Psoas muscle (tissue), 8 donors: ENCODE results near the gene SPDYE4. TPM values are rescaled to one million over a fixed set of nuclear protein-coding genes. Genes with fewer than 3 reads are reported as not detected.

Experiments used
- ATAC-seq, 4 donors: fragments of 200-7000 bp; cut with Tn5 transposase; one replicate each; pipeline ENCODE4 v1.9.1; 2020; ENCODE audit warnings: moderate library complexity in 3 of 4, mild to moderate bottlenecking in 2 of 4
- DNase-seq, 2 donors: peaks; one replicate each; pipeline ENCODE4 v3.0.0-alpha.2; 2020
- H3K27ac ChIP-seq: fragments of 200-600 bp; one replicate; pipeline ENCODE4 v1.8.0; 2022
- H3K27me3 ChIP-seq, 3 donors: fragments of 200-600 bp in 1 of 3; one replicate each; pipeline versions ENCODE4 v1.6.1 to v1.8.0; 2013 to 2022; ENCODE audit warnings: low read length in 2 of 3, mild to moderate bottlenecking in 2 of 3, moderate library complexity in 1 of 3; ENCODE audit not compliant: insufficient read depth in 3 of 3
- H3K36me3 ChIP-seq, 2 donors: fragments of 200-600 bp in 1 of 2; one replicate each; pipeline versions ENCODE4 v1.6.1 to v1.8.0; 2013 to 2022; ENCODE audit warnings: low read depth in 1 of 2, mild to moderate bottlenecking in 1 of 2, moderate library complexity in 1 of 2; ENCODE audit not compliant: insufficient read depth in 1 of 2
- H3K4me1 ChIP-seq: fragments of 200-600 bp; one replicate; pipeline ENCODE4 v1.8.0; 2022
- H3K4me3 ChIP-seq: fragments of 200-600 bp; one replicate; pipeline ENCODE4 v1.8.0; 2022; ENCODE audit warnings: mild to moderate bottlenecking
- H3K9me3 ChIP-seq: fragments of 200-600 bp; one replicate; pipeline ENCODE4 v1.8.0; 2022
- WGBS, 3 donors: extraction: QIAGEN DNeasy Blood & Tissue Kit; methylation state at CpG; one replicate each; pipeline versions ENCODE4 v1.1.6 to v1.1.7; 2013; 5-methylcytosine and 5-hydroxymethylcytosine counted together
- intact Hi-C, 2 donors: fragments of 100-400 bp; cut with DNase I; formaldehyde crosslinking; loops; one replicate each; pipeline versions ENCODE4 v1.11.0 to v1.14.2; 2022
- polyA plus RNA-seq, 3 donors: library from polyadenylated mRNA; stranded (reverse); fragments of 200-250 nt; gene quantifications; one replicate each; pipeline ENCODE4 v1.2.3, GENCODE V29; 2013
- total RNA-seq, 4 donors: library from RNA; stranded (reverse); fragmentation: NEBNext Ultra II Directional in 2 of 4; extraction: Animal tissue kit (Norgen Biotek cat#: 25700) in 2 of 4; gene quantifications; one replicate each; pipeline versions ENCODE4 v1.2.1 to v1.2.4, GENCODE V29; 2021 to 2023
- TF ChIP-seq, protein P1 (sequence below): fragments of 200-600 bp; IDR thresholded peaks from one replicate; pipeline ENCODE4 v1.8.0; 2022; ENCODE audit warnings: antibody characterized with exemption
- donor health status: healthy with polysubstance abuse.
- donor health status: DM: no; HTN: no; CAD: no; lungs with moderate emphysema.
- donor health status: Bipolar disorder and iron deficiency.
- donor health status: healthy.
- donor health status: DM: yes; HTN: yes; CAD: no.
- donor health status: DM: no; HTN: no; CAD: no.
- donor health status: DM: no; HTN: no; CAD: no.
- donor health status: DM: yes; HTN: yes; CAD: no.

The SPDYE4 gene
- total and polyA plus RNA-seq, 7 donors = not detected

GRCh38 chr17:8798846-8799569 lies 40.7 kb upstream of the SPDYE4 start, which contains the start of gene MFSD6L:
Gene MFSD6L, minus strand, starts transcription at chr17:8799365. Its CDS starts 245 bp downstream, at chr17:8799120.
- H3K36me3 ChIP-seq = no peaks in the 10 kb centered on the region
- H3K4me3 ChIP-seq = no peak within 1 kb of the TSS
- no peaks in the 10 kb centered on the region for H3K4me1 ChIP-seq
- intact Hi-C loops = loop anchor here in 1 of 2 donors (10.0 kb wide), 1 partner anchor 96 kb away; no protein-coding TSS in a partner anchor
- no peak for ATAC-seq
- no peak within 1 kb of the TSS for H3K27ac ChIP-seq
- H3K27me3 ChIP-seq = peaks cover 0 to 27% (median 3%) of the 10 kb centered on the region in 3 donors
- no peak for DNase-seq
- TF ChIP-seq, protein P1, sequence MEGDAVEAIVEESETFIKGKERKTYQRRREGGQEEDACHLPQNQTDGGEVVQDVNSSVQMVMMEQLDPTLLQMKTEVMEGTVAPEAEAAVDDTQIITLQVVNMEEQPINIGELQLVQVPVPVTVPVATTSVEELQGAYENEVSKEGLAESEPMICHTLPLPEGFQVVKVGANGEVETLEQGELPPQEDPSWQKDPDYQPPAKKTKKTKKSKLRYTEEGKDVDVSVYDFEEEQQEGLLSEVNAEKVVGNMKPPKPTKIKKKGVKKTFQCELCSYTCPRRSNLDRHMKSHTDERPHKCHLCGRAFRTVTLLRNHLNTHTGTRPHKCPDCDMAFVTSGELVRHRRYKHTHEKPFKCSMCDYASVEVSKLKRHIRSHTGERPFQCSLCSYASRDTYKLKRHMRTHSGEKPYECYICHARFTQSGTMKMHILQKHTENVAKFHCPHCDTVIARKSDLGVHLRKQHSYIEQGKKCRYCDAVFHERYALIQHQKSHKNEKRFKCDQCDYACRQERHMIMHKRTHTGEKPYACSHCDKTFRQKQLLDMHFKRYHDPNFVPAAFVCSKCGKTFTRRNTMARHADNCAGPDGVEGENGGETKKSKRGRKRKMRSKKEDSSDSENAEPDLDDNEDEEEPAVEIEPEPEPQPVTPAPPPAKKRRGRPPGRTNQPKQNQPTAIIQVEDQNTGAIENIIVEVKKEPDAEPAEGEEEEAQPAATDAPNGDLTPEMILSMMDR = no peak
- 19 to 30% (median 22%) methylated on average over 57 to 62 of the region's 62 CpGs for WGBS, 3 donors
- no peaks in the 10 kb centered on the region for H3K9me3 ChIP-seq

- no peaks in the 10 kb centered on the region for H3K36me3 ChIP-seq
- ATAC-seq = no peak
- no peak for DNase-seq
- no peak overlapping the region for H3K4me3 ChIP-seq
- peaks cover 0 to 27% (median 3%) of the 10 kb centered on the region in 3 donors for H3K27me3 ChIP-seq
- TF ChIP-seq, protein P1 = no peak
- H3K4me1 ChIP-seq = no peaks in the 10 kb centered on the region
- intact Hi-C loops = loop anchor here in 1 of 2 donors (10.0 kb wide), 1 partner anchor 96 kb away; no protein-coding TSS in a partner anchor
- no peaks in the 10 kb centered on the region for H3K9me3 ChIP-seq
- H3K27ac ChIP-seq = no peak overlapping the region
- WGBS, 3 donors = 52 to 58% (median 56%) methylated on average over 23 of the region's 23 CpGs
These were observed 40.0 kb upstream of the SPDYE4 start for GRCh38 chr17:8798176-8798845.

- H3K36me3 ChIP-seq = no peaks in the 10 kb centered on the region
- DNase-seq (no peak), ATAC-seq (no peak)
- 72 to 83% (median 76%) methylated on average over 14 of the region's 14 CpGs for WGBS, 3 donors
- intact Hi-C loops = loop anchor here in 1 of 2 donors (10.0 kb wide), 1 partner anchor 97 kb away; no protein-coding TSS in a partner anchor
- peaks cover 0 to 27% (median 3%) of the 10 kb centered on the region in 3 donors for H3K27me3 ChIP-seq
- H3K4me3 ChIP-seq = no peak overlapping the region
- no peak overlapping the region for H3K27ac ChIP-seq
- no peaks in the 10 kb centered on the region for H3K4me1 ChIP-seq
- no peaks in the 10 kb centered on the region for H3K9me3 ChIP-seq
- TF ChIP-seq, protein P1 = no peak
These were observed 39.4 kb upstream of the SPDYE4 start for GRCh38 chr17:8797621-8798175.

- Histone ChIP-seq H3K27me3 (peaks cover 0 to 25% (median 0%) of the 10 kb centered on the region in 3 donors), H3K36me3 (no peaks in the 10 kb centered on the region), H3K4me3 (no peak overlapping the region), H3K27ac (no peak overlapping the region), H3K9me3 (peaks cover 8% of the 10 kb centered on the region), H3K4me1 (no peaks in the 10 kb centered on the region)
- TF ChIP-seq, protein P1 = no peak
- 13 to 44% (median 15%) methylated on average over 7 of the region's 7 CpGs for WGBS, 3 donors
- no peak for DNase-seq
- intact Hi-C loops = loop anchor here in 1 of 2 donors (10.0 kb wide), 1 partner anchor 100 kb away; no protein-coding TSS in a partner anchor
- no peak for ATAC-seq
These were observed 36.3 kb upstream of the SPDYE4 start for GRCh38 chr17:8794636-8795035.
